Nephron progenitor cell (in vitro differentiated cells): ENCODE measurements around the gene HSP90AB1.

Source experiments
- DNase-seq: peaks from one replicate; pipeline ENCODE4 v3.0.0; 2021
- H3K27ac Mint-ChIP-seq: 2 replicates; pipeline ENCODE4 v1.8.0; 2021; ENCODE audit warnings: mild to moderate bottlenecking, moderate library complexity, mixed read lengths
- H3K27me3 Mint-ChIP-seq: 2 replicates; pipeline ENCODE4 v1.8.0; 2021; ENCODE audit warnings: mild to moderate bottlenecking, low read depth, mixed read lengths; ENCODE audit not compliant: poor library complexity
- H3K36me3 Mint-ChIP-seq: 2 replicates; pipeline ENCODE4 v1.8.0; 2021; ENCODE audit warnings: low read depth, mixed read lengths
- H3K4me1 Mint-ChIP-seq: 2 replicates; pipeline ENCODE4 v1.8.0; 2021; ENCODE audit warnings: mixed read lengths
- H3K4me3 Mint-ChIP-seq: 2 replicates; pipeline ENCODE4 v1.8.0; 2021; ENCODE audit warnings: mild to moderate bottlenecking, moderate library complexity, mixed read lengths
- H3K9me3 Mint-ChIP-seq: 2 replicates; pipeline ENCODE4 v1.8.0; 2021; ENCODE audit warnings: mild to moderate bottlenecking, moderate library complexity, mixed read lengths
- CTCF ChIP-seq: fragments of 200-600 bp; sonication (generic); IDR thresholded peaks from 2 replicates; pipeline ENCODE4 v1.5.0; 2021; ENCODE audit warnings: antibody characterized with exemption

Gene HSP90AB1

GRCh38 chr6:44246663-44247337 lies at the start of gene HSP90AB1:
Gene HSP90AB1, plus strand, starts transcription at chr6:44247101. Its CDS starts 1,529 bp downstream, at chr6:44248630.
- Mint-ChIP-seq H3K4me3 (peak within 1 kb of the TSS; percentile 98), H3K27me3 (peaks cover 7% of the 10 kb centered on the region), H3K4me1 (peaks cover 47% of the 10 kb centered on the region), H3K36me3 (peaks cover 37% of the 10 kb centered on the region), H3K9me3 (no peaks in the 10 kb centered on the region), H3K27ac (peak within 1 kb of the TSS; percentile 98)
- no peak for TF ChIP-seq CTCF
- DNase-seq = peak; percentile 90

GRCh38 chr6:44198684-44199083 lies 48.2 kb upstream of the HSP90AB1 start:
- Mint-ChIP-seq H3K4me1 (peaks cover 33% of the 10 kb centered on the region), H3K36me3 (no peaks in the 10 kb centered on the region), H3K27me3 (peaks cover 9% of the 10 kb centered on the region), H3K27ac (peak overlapping the region; percentile 64), H3K4me3 (no peak overlapping the region), H3K9me3 (no peaks in the 10 kb centered on the region)
- TF ChIP-seq CTCF = no peak
- no peak for DNase-seq

GRCh38 chr6:44199883-44200282 lies 47.0 kb upstream of the HSP90AB1 start:
- H3K27ac Mint-ChIP-seq = no peak overlapping the region
- peaks cover 39% of the 10 kb centered on the region for H3K4me1 Mint-ChIP-seq
- no peak for TF ChIP-seq CTCF
- DNase-seq = no peak
- H3K9me3 Mint-ChIP-seq = no peaks in the 10 kb centered on the region
- H3K27me3 Mint-ChIP-seq = peaks cover 12% of the 10 kb centered on the region
- no peaks in the 10 kb centered on the region for H3K36me3 Mint-ChIP-seq
- H3K4me3 Mint-ChIP-seq = no peak overlapping the region

GRCh38 chr6:44201200-44201599 lies 45.7 kb upstream of the HSP90AB1 start:
- H3K27ac Mint-ChIP-seq = no peak overlapping the region
- H3K36me3 Mint-ChIP-seq = no peaks in the 10 kb centered on the region
- no peaks in the 10 kb centered on the region for H3K9me3 Mint-ChIP-seq
- peaks cover 6% of the 10 kb centered on the region for H3K27me3 Mint-ChIP-seq
- peaks cover 39% of the 10 kb centered on the region for H3K4me1 Mint-ChIP-seq
- no peak overlapping the region for H3K4me3 Mint-ChIP-seq
- no peak for DNase-seq
- no peak for TF ChIP-seq CTCF

GRCh38 chr6:44201638-44202303 lies 45.1 kb upstream of the HSP90AB1 start:
- Mint-ChIP-seq H3K9me3 (no peaks in the 10 kb centered on the region), H3K36me3 (no peaks in the 10 kb centered on the region), H3K27ac (no peak overlapping the region), H3K4me3 (no peak overlapping the region), H3K27me3 (peaks cover 11% of the 10 kb centered on the region), H3K4me1 (peaks cover 45% of the 10 kb centered on the region)
- no peak for TF ChIP-seq CTCF
- DNase-seq = no peak
